Vagina (tissue), 2 donors: ENCODE results near the gene CADM2. TPM values are rescaled to one million over a fixed set of nuclear protein-coding genes. Genes with fewer than 3 reads are reported as not detected.

ENCODE experiments used
- DNase-seq, 2 donors: peaks; one replicate each; pipeline ENCODE4 v3.0.0-alpha.2; 2017; ENCODE audit errors: extremely low spot score in 2 of 2
- H3K27ac ChIP-seq: fragments of 200-600 bp; sonication (generic); one replicate; pipeline ENCODE4 v1.5.1; 2019
- H3K27me3 ChIP-seq: fragments of 200-600 bp; sonication (generic); one replicate; pipeline ENCODE4 v1.5.1; 2019
- H3K36me3 ChIP-seq, 2 donors: fragments of 200-600 bp; sonication (generic); one replicate each; pipeline ENCODE4 v1.5.1; 2017 to 2019
- H3K4me1 ChIP-seq: fragments of 200-600 bp; sonication (generic); one replicate; pipeline ENCODE4 v1.5.1; 2019
- H3K4me3 ChIP-seq, 2 donors: fragments of 200-600 bp; sonication (generic); 1 replicate in 1 of 2; 2 replicates in 1 of 2; pipeline ENCODE4 v1.5.1; 2016 to 2019
- H3K9me3 ChIP-seq: fragments of 200-600 bp; sonication (generic); one replicate; pipeline ENCODE4 v1.5.1; 2019
- POLR2A ChIP-seq, 2 donors: fragments of 450-650 bp; IDR thresholded peaks; one replicate each; pipeline ENCODE4 v1.6.1; 2017; ENCODE audit warnings: antibody characterized with exemption in 2 of 2, mild to moderate bottlenecking in 2 of 2, moderate library complexity in 2 of 2
- POLR2AphosphoS5 ChIP-seq, 2 donors: sonication (generic); formaldehyde crosslinking; IDR thresholded peaks; one replicate each; pipeline ENCODE4 v1.9.0; 2017; ENCODE audit warnings: antibody characterized with exemption in 2 of 2, mild to moderate bottlenecking in 2 of 2, low read depth in 1 of 2; ENCODE audit not compliant: insufficient read depth in 1 of 2
- intact Hi-C: fragments of 100-400 bp; cut with DNase I; formaldehyde crosslinking; loops from one replicate; pipeline ENCODE4 v1.15.1; 2023
- total RNA-seq: library from RNA; depleted of rRNA; stranded (reverse); fragments of >200 nt; gene quantifications from one replicate; pipeline ENCODE4 v1.2.3, GENCODE V29; 2016
- TF ChIP-seq, protein P1 (sequence below), 3 experiments: fragments of 450-650 bp in 2 of 3; fragments of 200-600 bp in 1 of 3; sonication (generic) in 1 of 3; IDR thresholded peaks; one replicate each; pipeline ENCODE4 v1.5.1; 2017 to 2019; ENCODE audit warnings: antibody characterized with exemption in 3 of 3, mild to moderate bottlenecking in 2 of 3, moderate library complexity in 2 of 3

Gene CADM2
- total RNA-seq, 1 donor from 2014 or later = 3.7 TPM

DNA sequence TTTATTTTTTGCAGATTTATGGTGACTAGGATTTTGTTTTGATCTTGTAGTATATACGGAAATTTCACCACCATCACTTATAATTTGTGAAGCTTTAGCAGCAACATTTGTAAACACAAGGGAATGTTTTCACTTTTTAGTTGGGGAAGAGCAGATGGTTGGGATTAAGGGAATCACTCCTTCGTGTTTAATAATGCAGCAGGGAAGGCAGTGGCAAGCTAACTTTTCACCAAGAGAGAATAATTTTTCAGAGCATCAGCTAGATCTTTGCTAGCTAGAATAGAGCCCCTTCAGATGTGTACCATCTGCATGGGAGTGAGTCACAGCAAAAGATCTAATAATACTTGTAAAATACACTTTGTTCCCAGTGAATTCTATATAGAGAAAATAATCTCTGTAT, 632.7 kb downstream of the CADM2 start:
- intact Hi-C loops = no loop called here
- Histone ChIP-seq H3K4me3 (no peak overlapping the region), H3K27me3 (no peaks in the 10 kb centered on the region), H3K36me3 (no peaks in the 10 kb centered on the region), H3K27ac (no peak overlapping the region), H3K9me3 (no peaks in the 10 kb centered on the region), H3K4me1 (no peaks in the 10 kb centered on the region)
- TF ChIP-seq, protein P1, sequence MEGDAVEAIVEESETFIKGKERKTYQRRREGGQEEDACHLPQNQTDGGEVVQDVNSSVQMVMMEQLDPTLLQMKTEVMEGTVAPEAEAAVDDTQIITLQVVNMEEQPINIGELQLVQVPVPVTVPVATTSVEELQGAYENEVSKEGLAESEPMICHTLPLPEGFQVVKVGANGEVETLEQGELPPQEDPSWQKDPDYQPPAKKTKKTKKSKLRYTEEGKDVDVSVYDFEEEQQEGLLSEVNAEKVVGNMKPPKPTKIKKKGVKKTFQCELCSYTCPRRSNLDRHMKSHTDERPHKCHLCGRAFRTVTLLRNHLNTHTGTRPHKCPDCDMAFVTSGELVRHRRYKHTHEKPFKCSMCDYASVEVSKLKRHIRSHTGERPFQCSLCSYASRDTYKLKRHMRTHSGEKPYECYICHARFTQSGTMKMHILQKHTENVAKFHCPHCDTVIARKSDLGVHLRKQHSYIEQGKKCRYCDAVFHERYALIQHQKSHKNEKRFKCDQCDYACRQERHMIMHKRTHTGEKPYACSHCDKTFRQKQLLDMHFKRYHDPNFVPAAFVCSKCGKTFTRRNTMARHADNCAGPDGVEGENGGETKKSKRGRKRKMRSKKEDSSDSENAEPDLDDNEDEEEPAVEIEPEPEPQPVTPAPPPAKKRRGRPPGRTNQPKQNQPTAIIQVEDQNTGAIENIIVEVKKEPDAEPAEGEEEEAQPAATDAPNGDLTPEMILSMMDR (IDR thresholded peaks at IDR 0.05) = no peak
- no peak for TF ChIP-seq POLR2A (IDR thresholded peaks at IDR 0.05)
- no peak for TF ChIP-seq POLR2AphosphoS5 (IDR thresholded peaks at IDR 0.05; ENCODE audit: insufficient read depth in 1 of 2, low read depth in 1 of 2)
- no peak for DNase-seq

DNA sequence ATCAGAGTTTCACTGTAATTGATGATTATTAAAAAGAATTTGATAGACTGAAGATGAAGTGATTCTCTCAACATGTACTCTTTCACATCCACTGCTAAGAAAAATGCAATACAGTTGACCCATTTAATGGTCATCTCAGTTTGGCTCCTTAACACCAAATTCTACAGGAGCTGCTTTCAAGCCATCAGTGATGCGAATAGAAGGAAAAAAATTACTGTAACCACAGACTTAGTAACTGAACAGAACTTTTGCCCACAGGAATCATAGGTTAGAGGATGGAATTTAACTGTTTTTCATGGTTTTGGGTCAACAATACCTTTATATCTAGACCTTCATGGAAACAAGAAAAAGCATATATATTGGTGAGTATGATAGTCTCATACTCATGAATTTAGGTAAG, 633.5 kb downstream of the CADM2 start:
- H3K9me3 ChIP-seq = no peaks in the 10 kb centered on the region
- no peak for TF ChIP-seq POLR2AphosphoS5 (IDR thresholded peaks at IDR 0.05; ENCODE audit: insufficient read depth in 1 of 2, low read depth in 1 of 2)
- TF ChIP-seq POLR2A (IDR thresholded peaks at IDR 0.05) = no peak
- TF ChIP-seq, protein P1 (IDR thresholded peaks at IDR 0.05) = no peak
- intact Hi-C loops = no loop called here
- no peak for DNase-seq
- no peak overlapping the region for H3K4me3 ChIP-seq
- H3K36me3 ChIP-seq = no peaks in the 10 kb centered on the region
- no peak overlapping the region for H3K27ac ChIP-seq
- no peaks in the 10 kb centered on the region for H3K27me3 ChIP-seq
- H3K4me1 ChIP-seq = no peaks in the 10 kb centered on the region

DNA sequence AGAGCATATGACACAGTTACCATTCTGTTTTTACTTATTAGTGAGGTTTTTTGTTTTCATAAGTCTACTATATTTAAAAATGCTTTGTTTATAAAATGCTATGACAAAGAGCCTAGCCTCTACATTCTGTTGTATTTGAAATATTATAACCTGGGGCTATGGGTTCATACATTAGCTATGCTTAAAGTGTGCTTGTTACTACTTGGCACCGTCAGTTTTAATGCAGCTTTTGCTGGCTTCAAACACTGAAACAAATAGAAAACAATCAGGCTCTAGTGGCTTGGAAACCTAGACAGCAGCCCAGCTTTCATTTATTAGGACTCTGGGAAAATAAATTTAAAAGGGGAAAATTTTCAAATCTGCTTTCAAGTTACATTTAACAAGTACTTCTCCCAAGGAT, 635.9 kb downstream of the CADM2 start:
- Histone ChIP-seq H3K4me1 (no peaks in the 10 kb centered on the region), H3K9me3 (no peaks in the 10 kb centered on the region), H3K36me3 (no peaks in the 10 kb centered on the region), H3K27me3 (no peaks in the 10 kb centered on the region), H3K4me3 (no peak overlapping the region), H3K27ac (no peak overlapping the region)
- no peak for DNase-seq
- TF ChIP-seq POLR2A (IDR thresholded peaks at IDR 0.05) (no peak), POLR2AphosphoS5 (IDR thresholded peaks at IDR 0.05; ENCODE audit: insufficient read depth in 1 of 2, low read depth in 1 of 2) (no peak)
- TF ChIP-seq, protein P1 (IDR thresholded peaks at IDR 0.05) = no peak
- intact Hi-C loops = no loop called here

GRCh38 chr3:85603378-85603777, 644.6 kb downstream of the CADM2 start:
- Histone ChIP-seq H3K36me3 (no peaks in the 10 kb centered on the region), H3K27me3 (no peaks in the 10 kb centered on the region), H3K27ac (no peak overlapping the region), H3K4me1 (no peaks in the 10 kb centered on the region), H3K9me3 (no peaks in the 10 kb centered on the region), H3K4me3 (no peak overlapping the region)
- no peak for DNase-seq
- intact Hi-C loops = no loop called here
- TF ChIP-seq, protein P1 (IDR thresholded peaks at IDR 0.05) = no peak
- TF ChIP-seq POLR2A (IDR thresholded peaks at IDR 0.05) (no peak), POLR2AphosphoS5 (IDR thresholded peaks at IDR 0.05; ENCODE audit: insufficient read depth in 1 of 2, low read depth in 1 of 2) (no peak)

GRCh38 chr3:85604641-85605040, 645.9 kb downstream of the CADM2 start:
- no peak overlapping the region for H3K27ac ChIP-seq
- no peak overlapping the region for H3K4me3 ChIP-seq
- intact Hi-C loops = no loop called here
- no peaks in the 10 kb centered on the region for H3K36me3 ChIP-seq
- no peak for DNase-seq
- TF ChIP-seq, protein P1 (IDR thresholded peaks at IDR 0.05) = no peak
- TF ChIP-seq POLR2AphosphoS5 (IDR thresholded peaks at IDR 0.05; ENCODE audit: insufficient read depth in 1 of 2, low read depth in 1 of 2) (no peak), POLR2A (IDR thresholded peaks at IDR 0.05) (no peak)
- H3K4me1 ChIP-seq = no peaks in the 10 kb centered on the region
- no peaks in the 10 kb centered on the region for H3K9me3 ChIP-seq
- no peaks in the 10 kb centered on the region for H3K27me3 ChIP-seq
